Left lung (tissue), 10 donors: Measurements from ENCODE around the gene RAB3C. TPM values are rescaled to one million over a fixed set of nuclear protein-coding genes. Genes with fewer than 3 reads are reported as not detected.
"Not testable (repeated sequence)": the region's sequence is repeated elsewhere in the genome, so short reads cannot be mapped to it uniquely, and the experiment has no call there.

ENCODE experiments used
- ATAC-seq: fragments of 200-7000 bp; cut with Tn5 transposase; one replicate; pipeline ENCODE4 v1.9.1; 2020; ENCODE audit warnings: moderate library complexity
- DNase-seq, 4 donors: peaks; one replicate each; pipeline ENCODE4 v3.0.0-alpha.2; 2013 to 2020
- H3K27ac ChIP-seq, 2 donors: fragments of 200-600 bp; sonication (generic) in 1 of 2; one replicate each; pipeline versions ENCODE4 v1.5.0 to v1.8.0; 2020 to 2021
- H3K27me3 ChIP-seq, 2 donors: fragments of 200-600 bp; sonication (generic) in 1 of 2; one replicate each; pipeline versions ENCODE4 v1.5.0 to v1.8.0; 2020 to 2021
- H3K36me3 ChIP-seq, 2 donors: fragments of 200-600 bp; sonication (generic) in 1 of 2; one replicate each; pipeline versions ENCODE4 v1.5.0 to v1.8.0; 2020 to 2021
- H3K4me1 ChIP-seq, 2 donors: fragments of 200-600 bp; one replicate each; pipeline ENCODE4 v1.8.0; 2021
- H3K4me3 ChIP-seq, 2 donors: fragments of 200-600 bp; sonication (generic) in 1 of 2; one replicate each; pipeline versions ENCODE4 v1.5.0 to v1.8.0; 2020 to 2021; ENCODE audit warnings: mild to moderate bottlenecking in 1 of 2
- H3K9me3 ChIP-seq, 2 donors: fragments of 200-600 bp; sonication (generic) in 1 of 2; one replicate each; pipeline versions ENCODE4 v1.5.0 to v1.8.0; 2020 to 2021
- CTCF ChIP-seq, 2 donors: fragments of 200-600 bp; sonication (generic) in 1 of 2; IDR thresholded peaks; one replicate each; pipeline versions ENCODE4 v1.5.0 to v1.8.0; 2021; ENCODE audit warnings: antibody characterized with exemption in 2 of 2
- intact Hi-C, 2 donors: fragments of 100-400 bp; cut with DNase I; formaldehyde crosslinking; loops; one replicate each; pipeline versions ENCODE4 v1.11.2 to v1.14.2; 2022
- polyA plus RNA-seq, 6 donors: library from polyadenylated mRNA; unstranded; fragments of 120-200 nt; gene quantifications; one replicate each; pipeline ENCODE4 v1.2.1, GENCODE V29; 2013; ENCODE audit not compliant: insufficient read length in 6 of 6
- total RNA-seq, 2 donors: library from RNA; stranded (reverse); fragmentation: NEBNext Ultra II Directional; extraction: Animal tissue kit (Norgen Biotek cat#: 25700); gene quantifications; one replicate each; pipeline ENCODE4 v1.2.1, GENCODE V29; 2021
- donor health status: DM: no; HTN: yes; CAD: no.
- donor health status: DM: no; HTN: no; CAD: no.

RAB3C gene
- total and polyA plus RNA-seq, 8 donors: 1.1 to 3.5 (median 1.6) TPM

GRCh38 chr5:58706736-58707135 is 123.9 kb downstream of the RAB3C start:
- no peak overlapping the region for H3K4me3 ChIP-seq
- no peak for TF ChIP-seq CTCF (IDR thresholded peaks at IDR 0.05)
- no peaks in the 10 kb centered on the region for H3K27me3 ChIP-seq
- H3K36me3 ChIP-seq: no peaks in the 10 kb centered on the region
- DNase-seq (no peak), ATAC-seq (no peak)
- H3K4me1 ChIP-seq: no peaks in the 10 kb centered on the region
- H3K9me3 ChIP-seq: no peaks in the 10 kb centered on the region
- no peak overlapping the region for H3K27ac ChIP-seq
- intact Hi-C loops: no loop called here

- no peak overlapping the region for H3K27ac ChIP-seq
- no peak for ATAC-seq
- TF ChIP-seq CTCF (IDR thresholded peaks at IDR 0.05): no peak
Measured at GRCh38 chr5:58708456-58708855, 125.6 kb downstream of the RAB3C start.

GRCh38 chr5:58710425-58710824 is 127.5 kb downstream of the RAB3C start:
- H3K36me3 ChIP-seq, ATAC-seq, H3K4me1 ChIP-seq, H3K9me3 ChIP-seq, intact Hi-C loops, H3K27me3 ChIP-seq, DNase-seq, H3K27ac ChIP-seq, H3K4me3 ChIP-seq: not testable (repeated sequence)

More at GRCh38 chr5:58708456-58708855, 125.6 kb downstream of the RAB3C start:
- intact Hi-C loops: no loop called here
- Histone ChIP-seq H3K27me3 (no peaks in the 10 kb centered on the region), H3K4me3 (no peak overlapping the region), H3K36me3 (no peaks in the 10 kb centered on the region), H3K9me3 (no peaks in the 10 kb centered on the region), H3K4me1 (no peaks in the 10 kb centered on the region)
- no peak for DNase-seq

DNA sequence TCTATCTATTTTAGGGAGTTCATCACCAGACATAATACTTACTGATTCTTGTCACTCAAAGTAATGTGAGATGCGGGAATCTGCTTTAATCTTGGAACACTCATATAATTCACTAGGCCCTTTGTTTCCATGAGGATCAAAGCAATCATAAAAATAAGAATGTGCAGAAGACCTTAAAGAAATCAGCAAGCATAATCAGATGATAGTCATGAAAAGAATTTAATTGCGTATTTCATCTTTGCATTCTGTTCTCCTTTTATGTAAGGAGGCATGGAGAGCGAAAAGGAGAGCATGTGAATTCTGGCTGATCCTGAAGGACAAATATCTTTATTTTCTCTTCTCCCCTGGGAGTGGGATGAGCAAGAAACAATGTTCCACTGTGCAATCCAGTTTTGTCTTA is 128.0 kb downstream of the RAB3C start:
- no peak for ATAC-seq
- Histone ChIP-seq H3K4me3 (no peak overlapping the region), H3K27me3 (no peaks in the 10 kb centered on the region), H3K27ac (no peak overlapping the region), H3K36me3 (no peaks in the 10 kb centered on the region), H3K9me3 (peaks cover 0 to 7% of the 10 kb centered on the region in 2 donors), H3K4me1 (no peaks in the 10 kb centered on the region)
- no peak for DNase-seq
- intact Hi-C loops: no loop called here
- TF ChIP-seq CTCF (IDR thresholded peaks at IDR 0.05): no peak

DNA sequence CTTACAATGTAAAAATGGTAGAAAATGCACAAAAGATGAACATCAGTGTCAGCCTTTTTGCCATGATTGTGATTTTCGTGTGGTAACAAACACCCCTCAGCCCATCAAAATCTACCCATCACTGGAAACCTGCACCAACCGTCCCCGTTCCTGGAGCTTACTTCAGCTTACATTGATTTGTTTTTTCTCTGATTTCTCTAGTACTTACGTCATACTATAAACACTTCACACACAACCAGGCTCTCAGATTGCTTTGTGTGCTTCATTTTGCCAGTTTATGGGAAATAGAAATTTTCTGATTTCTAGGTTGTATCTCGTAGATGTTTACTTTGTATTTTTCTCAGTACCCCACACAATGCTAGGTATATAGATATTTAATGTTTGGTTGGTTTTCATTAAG is 129.1 kb downstream of the RAB3C start:
- Histone ChIP-seq H3K4me1 (no peaks in the 10 kb centered on the region), H3K9me3 (peaks cover 0 to 7% of the 10 kb centered on the region in 2 donors), H3K4me3 (no peak overlapping the region), H3K27me3 (no peaks in the 10 kb centered on the region), H3K27ac (no peak overlapping the region), H3K36me3 (no peaks in the 10 kb centered on the region)
- DNase-seq (no peak), ATAC-seq (no peak)
- intact Hi-C loops: no loop called here
- no peak for TF ChIP-seq CTCF (IDR thresholded peaks at IDR 0.05)

GRCh38 chr5:58714046-58714445 is 131.2 kb downstream of the RAB3C start:
- Histone ChIP-seq H3K4me1 (no peaks in the 10 kb centered on the region), H3K27ac (no peak overlapping the region), H3K9me3 (peaks cover 0 to 7% of the 10 kb centered on the region in 2 donors), H3K4me3 (no peak overlapping the region), H3K36me3 (no peaks in the 10 kb centered on the region), H3K27me3 (no peaks in the 10 kb centered on the region)
- ATAC-seq: no peak
- intact Hi-C loops: no loop called here
- no peak for TF ChIP-seq CTCF (IDR thresholded peaks at IDR 0.05)
- no peak for DNase-seq
